C4-2B (cell line): ENCODE measurements around the gene MOSPD3.

Experiments used
- H3K27ac ChIP-seq: fragments of 450-650 bp; 2 replicates; pipeline ENCODE4 v1.5.1; 2017
- ZFX ChIP-seq: fragments of 450-650 bp; IDR thresholded peaks from 2 replicates; pipeline ENCODE4 v1.6.1; 2017
- TF ChIP-seq, protein P1 (sequence below): fragments of 450-650 bp; conservative IDR thresholded peaks from 2 replicates; pipeline ENCODE4 v1.5.1; 2017; ENCODE audit warnings: mild to moderate bottlenecking

The MOSPD3 gene

DNA sequence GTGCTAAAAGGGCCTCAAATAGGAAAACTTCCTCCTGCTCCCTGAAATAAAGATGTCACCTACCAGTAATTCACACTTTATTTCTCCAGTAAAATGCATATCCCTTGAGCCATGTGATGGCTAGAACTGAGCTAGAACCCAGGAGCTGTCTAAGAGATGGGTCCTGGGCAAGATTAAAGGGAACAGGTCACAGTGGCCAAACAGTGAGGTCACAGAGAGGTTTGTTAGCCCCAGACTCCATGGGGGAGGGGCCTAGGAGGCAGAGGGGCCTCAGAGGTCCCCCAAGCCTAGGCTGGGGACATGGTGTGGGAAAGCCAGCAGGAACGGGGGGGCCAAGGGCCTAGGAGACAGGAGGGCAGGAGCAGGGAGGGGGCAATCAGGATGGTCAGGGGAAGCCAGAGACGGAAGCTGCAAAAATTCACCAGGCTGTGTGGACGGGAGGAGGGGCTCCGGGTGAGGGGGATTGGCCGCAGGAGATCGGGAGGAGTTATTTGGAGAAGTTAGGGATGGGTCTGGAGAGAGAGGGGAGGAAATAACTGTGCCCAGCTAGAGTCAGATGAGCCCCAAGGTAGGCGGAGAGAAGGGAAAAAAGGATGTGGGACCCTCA lies 22.9 kb upstream of the MOSPD3 start:
- no peak overlapping the region for H3K27ac ChIP-seq
- TF ChIP-seq, protein P1, sequence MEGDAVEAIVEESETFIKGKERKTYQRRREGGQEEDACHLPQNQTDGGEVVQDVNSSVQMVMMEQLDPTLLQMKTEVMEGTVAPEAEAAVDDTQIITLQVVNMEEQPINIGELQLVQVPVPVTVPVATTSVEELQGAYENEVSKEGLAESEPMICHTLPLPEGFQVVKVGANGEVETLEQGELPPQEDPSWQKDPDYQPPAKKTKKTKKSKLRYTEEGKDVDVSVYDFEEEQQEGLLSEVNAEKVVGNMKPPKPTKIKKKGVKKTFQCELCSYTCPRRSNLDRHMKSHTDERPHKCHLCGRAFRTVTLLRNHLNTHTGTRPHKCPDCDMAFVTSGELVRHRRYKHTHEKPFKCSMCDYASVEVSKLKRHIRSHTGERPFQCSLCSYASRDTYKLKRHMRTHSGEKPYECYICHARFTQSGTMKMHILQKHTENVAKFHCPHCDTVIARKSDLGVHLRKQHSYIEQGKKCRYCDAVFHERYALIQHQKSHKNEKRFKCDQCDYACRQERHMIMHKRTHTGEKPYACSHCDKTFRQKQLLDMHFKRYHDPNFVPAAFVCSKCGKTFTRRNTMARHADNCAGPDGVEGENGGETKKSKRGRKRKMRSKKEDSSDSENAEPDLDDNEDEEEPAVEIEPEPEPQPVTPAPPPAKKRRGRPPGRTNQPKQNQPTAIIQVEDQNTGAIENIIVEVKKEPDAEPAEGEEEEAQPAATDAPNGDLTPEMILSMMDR: no peak
- no peak for TF ChIP-seq ZFX

DNA sequence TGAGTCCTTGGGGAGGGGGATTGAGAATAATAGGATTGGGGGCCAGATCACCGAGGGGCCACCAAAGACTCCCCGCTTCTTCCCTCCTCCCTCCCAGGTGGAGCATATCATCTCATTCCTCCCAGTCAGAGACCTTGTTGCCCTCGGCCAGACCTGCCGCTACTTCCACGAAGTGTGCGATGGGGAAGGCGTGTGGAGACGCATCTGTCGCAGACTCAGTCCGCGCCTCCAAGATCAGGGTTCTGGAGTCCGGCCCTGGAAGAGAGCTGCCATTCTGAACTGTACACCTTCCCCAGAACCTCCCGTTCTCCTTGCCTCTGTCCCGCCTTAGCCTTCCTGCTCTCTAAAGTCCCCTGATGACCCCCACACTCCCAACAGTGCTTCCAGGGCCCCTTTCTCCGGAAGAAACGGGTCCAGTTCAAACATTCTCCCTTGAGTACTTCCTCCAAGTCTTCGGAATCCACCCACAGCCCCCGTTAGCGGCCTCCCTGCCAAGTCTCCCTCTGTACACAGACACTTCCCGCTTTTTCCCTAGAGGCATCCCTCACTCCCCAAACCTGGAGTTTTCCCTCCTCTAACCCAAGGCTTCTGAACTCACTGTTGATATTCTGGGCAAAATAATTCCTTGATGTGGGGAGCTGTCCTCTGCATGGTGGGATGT lies 22.1 kb upstream of the MOSPD3 start:
- no peak overlapping the region for H3K27ac ChIP-seq
- TF ChIP-seq, protein P1: no peak
- no peak for TF ChIP-seq ZFX

DNA sequence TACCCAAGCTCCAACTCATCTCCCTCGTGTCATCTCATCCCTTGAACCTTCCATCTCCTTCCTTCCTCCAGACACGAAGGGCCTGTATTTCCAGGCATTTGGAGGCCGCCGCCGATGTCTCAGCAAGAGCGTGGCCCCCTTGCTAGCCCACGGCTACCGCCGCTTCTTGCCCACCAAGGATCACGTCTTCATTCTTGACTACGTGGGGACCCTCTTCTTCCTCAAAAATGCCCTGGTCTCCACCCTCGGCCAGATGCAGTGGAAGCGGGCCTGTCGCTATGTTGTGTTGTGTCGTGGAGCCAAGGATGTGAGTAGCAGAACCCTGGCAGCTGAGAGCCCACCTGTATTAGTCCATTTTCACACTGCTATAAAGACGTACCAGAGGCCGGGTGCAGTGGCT lies 20.7 kb upstream of the MOSPD3 start:
- H3K27ac ChIP-seq: no peak overlapping the region
- TF ChIP-seq, protein P1: no peak
- TF ChIP-seq ZFX: no peak

DNA sequence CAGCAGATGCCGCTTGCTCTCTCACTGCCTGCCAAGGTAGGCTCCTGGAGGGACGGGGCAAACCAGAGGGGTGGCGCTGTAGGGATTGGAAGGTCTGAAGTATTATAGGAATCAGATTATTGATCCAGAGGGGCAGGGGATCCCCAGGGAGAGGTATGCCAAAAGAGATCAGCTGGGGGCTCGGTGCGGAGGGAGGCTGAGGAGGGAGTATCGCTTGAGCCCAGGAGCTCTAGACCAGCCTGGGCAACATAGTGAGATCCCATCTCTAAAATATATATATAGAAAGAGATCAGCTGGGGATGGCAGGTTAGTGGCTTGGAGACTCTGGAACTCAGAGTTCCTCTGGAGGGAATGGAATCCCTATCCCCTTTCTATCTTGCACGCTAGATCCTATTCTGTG lies 17.2 kb upstream of the MOSPD3 start:
- H3K27ac ChIP-seq: no peak overlapping the region
- no peak for TF ChIP-seq ZFX
- TF ChIP-seq, protein P1: no peak

DNA sequence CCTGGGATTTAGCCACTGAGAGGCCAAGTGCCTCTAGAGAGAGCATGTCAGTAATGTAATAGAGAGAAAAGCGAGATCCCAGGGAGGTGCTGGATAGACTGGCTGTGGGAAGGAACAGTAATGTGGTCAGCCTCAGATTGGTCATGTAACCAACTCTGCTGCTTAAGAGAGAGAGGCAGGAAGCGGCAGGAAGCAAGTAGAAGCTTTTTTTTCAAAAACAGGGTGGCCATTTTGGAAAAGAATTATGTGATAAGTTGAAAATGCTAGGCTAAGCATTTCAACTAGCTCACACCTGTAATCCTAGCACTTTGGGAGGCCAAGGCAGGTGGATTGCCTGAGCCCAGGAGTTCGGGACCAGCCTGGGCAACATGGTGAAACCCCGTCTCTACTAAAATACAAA lies 13.9 kb upstream of the MOSPD3 start:
- no peak for TF ChIP-seq ZFX
- TF ChIP-seq, protein P1: no peak
- no peak overlapping the region for H3K27ac ChIP-seq

DNA sequence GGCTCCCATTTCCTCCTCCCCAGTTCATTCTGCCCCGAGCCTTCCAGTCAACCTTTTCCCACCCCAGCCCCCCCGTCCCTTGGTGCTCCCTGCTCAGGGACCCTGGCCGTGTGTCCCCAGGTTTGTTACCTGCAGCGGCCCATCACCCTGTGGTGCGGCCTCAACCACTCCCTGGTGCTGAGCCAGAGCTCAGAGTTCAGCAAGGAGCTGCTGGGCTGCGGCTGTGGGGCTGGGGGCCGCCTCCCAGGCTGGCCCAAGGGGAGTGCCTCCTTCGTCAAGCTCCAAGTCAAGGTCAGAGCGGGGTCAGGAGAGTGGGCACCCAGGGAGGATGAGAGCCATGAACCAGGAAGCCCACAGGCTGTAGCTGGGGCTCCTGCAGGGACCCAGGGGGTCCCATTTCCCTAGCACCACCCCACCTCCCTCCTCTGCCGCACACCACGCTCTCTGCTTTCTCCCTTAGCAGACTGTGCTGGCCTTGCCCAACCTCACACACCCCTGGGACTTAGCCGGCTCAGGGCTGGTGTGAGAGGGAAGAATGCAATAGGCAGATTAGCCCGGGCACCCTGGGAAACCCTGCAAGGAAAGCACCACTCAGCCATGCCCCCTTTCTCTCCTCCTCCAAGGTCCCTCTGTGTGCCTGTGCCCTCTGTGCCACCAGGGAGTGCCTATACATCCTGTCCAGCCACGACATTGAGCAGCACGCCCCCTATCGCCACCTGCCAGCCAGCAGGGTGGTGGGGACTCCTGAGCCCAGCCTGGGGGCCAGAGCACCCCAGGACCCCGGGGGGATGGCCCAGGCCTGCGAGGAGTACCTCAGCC lies 12.2 kb upstream of the MOSPD3 start:
- TF ChIP-seq ZFX: no peak
- TF ChIP-seq, protein P1: no peak
- no peak overlapping the region for H3K27ac ChIP-seq

DNA sequence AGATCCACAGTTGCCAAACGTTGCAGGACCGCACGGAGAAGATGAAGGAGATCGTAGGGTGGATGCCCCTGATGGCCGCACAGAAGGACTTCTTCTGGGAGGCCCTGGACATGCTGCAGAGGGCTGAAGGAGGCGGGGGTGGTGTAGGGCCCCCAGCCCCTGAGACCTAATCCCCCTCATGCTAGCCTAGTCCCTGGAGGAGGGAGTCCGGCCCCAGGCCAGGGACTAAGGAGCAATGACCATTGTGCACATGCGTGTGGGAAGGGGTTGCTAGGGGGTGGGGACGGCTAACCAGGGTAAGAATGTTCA lies 11.7 kb upstream of the MOSPD3 start:
- no peak for TF ChIP-seq ZFX
- TF ChIP-seq, protein P1: no peak
- no peak overlapping the region for H3K27ac ChIP-seq
